ENCODE measurements around the gene PLA2G4F.

PLA2G4F gene

DNA sequence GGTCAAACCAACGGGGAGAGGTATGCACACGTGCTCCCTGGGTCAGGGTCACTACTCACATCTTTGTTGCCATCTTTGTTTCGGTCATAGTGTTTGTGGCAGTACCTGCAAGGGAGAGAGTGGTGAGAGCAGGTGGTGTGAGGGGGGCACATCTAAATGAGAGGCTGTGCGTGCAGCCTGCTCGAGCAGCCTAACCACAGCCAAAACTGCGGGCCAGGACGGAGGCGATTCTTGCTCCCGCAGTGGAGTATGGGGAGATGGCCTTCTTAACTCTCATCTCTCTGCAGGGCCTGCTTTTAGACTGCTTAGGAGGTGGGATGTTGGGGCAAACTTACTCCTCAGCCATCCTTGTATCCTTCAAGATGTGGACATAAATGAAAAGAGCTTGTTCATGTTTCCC lies 6.9 kb upstream of the PLA2G4F start:
- no peak for DNase-seq

DNA sequence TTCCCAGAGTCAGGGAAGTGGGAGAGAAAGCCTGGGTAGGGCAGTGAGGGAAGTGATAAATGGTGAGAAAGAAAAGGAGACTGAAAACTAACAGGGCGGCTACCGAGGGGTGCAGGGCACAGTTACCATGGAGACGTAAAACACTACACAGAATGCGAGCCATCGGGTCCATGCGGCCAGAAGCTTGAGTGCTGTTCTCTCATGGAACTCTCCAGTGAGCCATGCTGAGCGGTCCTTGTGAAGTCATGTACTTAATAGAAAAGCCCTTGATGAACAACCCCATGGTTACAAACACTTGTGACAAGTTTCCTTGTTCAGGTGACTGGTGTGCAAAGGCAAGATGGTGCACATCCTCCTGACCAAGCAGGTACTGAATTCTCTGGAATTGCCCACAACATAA lies 3.7 kb upstream of the PLA2G4F start:
- DNase-seq = no peak

DNA sequence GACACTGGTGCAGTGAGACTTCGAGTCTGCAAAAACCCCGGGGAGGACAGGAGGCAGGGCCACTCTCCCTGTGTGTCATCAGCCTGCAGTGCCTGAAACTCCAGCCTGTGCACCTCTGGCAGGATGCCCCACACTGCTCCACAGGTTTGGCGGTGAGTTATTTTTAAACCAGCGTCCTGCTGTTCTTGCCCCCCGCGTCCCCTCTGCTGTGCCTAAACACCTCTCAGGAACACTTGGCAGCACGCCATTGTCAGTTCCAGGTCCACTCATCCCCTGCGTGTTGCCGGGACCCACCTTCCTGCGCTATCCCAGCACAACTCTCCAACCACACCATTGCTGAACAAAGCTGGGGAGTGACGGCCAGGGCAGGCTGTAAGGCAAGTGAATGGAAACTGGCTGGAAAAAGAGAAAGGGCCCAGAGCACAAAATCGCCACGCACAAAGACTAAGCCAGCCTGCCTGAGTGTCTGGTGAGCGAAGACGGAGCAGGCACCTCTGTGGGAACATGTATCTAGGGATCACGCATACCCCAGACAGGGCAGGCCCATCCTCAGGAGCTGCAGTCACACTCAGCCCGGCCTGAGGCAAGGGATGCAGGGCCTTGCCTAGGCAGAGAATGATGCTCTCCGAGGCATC lies 3.1 kb upstream of the PLA2G4F start:
- no peak for DNase-seq

DNA sequence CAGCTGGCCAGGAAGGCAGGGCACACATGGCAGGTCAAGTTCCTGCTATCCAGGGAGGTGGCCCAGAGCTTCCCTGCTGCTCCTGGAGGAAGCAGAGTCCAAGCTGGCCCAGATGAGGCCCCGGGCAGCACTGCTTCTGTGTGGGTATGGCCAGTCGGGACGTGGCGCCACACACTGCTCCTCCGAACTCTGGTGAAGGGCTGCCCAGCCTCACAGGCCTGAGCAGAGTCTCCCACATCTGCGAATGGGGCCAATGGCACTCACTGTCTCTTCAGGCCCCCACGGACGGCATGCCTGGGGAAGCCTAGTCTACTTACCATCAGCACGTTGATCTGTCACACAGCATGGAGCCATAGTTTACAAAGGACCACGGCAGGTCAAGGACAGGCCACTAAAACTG lies 2.5 kb upstream of the PLA2G4F start:
- DNase-seq = no peak

DNA sequence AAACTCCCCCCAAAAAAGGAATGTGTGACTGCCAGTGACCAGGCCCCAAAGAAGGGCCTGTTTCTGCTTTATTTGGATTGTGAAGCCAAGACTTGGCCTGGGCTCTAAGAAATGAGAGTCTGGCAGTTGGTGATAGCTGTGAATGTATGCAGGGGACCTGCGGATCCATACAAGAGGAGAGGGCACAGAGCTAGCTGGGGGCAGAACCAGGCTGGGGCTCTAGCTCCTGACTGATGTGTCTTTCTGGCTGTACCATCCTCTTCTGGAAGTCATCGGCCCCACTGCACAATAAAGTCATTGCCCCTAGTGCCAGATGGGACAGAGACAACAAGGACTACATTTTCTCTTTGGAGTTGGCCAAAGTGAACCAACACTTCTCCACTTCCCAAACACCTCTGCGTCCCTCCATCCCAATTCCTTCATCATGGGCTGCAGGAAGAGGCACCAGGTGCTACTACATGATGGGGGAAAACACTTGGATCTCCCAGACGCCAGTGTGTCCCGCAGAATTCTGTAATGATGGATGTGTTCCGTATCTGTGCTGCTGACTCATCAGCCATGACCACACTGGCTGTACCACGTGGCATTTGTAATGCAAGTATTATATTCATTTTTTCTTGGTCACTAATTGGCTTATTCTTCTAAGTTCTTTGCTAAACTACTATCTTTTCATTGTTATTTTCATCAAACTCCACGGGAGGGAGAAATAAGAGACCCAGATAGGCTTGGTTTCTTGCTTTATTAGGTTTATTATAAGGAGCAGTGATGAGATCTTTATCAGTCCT lies 1.7 kb upstream of the PLA2G4F start:
- no peak for DNase-seq

DNA sequence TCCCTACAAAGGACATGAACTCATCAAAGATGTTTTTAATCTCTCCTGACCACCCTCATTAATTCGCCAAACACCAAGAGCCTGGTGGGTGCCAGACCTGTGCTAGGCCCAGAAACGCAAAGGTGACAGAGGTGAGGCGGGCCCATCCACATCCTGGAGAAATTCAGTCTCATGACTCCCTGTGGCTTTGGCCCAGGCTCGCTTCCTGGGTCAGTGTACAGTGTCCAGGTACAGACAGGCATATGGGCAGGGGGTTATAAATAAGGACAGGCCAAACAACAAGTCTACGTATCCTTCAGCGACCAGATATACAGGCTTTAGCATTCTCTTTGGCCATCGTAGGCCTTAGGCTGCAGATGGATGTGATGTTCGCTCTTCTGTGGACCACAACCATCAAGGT lies 945 bp upstream of the PLA2G4F start:
- no peak for DNase-seq

DNA sequence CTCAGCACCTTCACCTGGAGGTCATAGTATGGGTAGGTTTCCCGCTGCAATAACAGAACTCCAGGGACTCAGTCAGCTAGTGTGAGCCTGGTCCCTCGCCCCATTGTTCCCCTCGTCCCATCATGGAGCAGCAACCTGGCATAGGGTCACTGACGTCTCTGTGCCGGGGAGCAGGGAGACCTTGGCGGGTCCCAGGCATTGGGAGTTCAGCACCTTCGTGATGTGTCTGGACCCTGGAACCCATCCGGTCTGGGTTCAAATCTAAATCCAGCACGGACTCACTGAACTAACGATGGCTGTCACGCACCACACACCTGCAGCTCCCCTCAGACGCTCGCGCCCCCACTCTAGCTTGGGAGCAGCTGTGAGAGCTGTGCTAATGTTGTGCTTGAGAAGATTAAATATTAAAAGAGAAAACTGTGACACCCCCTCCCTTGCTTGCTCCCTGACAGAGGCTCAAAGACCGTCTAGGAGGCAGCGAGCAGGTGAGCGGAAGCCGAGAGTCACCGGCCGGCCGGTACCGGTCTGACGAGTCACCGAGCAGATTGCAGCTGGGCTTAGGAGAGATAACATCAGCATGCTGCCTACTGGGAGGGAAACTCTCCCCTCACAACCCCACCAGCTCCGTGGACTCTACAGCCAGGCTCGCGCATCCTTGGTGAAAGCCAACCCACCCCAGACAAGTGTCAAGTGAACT lies 742 bp downstream of the PLA2G4F start:
- DNase-seq = no peak

DNA sequence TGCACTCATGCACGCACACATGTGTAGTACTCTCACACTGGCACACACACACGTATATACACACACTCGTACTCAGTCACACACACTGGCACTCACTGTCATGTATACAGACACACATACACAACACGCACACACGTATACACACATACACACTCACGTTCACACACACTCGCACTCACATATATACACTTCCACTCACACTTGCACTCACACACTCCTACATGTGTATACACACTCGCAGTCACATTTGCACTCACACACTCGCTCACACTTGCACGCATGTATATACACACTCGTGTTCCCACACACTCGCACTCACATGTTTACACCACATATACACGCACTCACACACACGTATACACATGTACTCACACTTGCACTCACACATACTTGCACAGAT lies 1.5 kb downstream of the PLA2G4F start:
- DNase-seq = no peak

DNA sequence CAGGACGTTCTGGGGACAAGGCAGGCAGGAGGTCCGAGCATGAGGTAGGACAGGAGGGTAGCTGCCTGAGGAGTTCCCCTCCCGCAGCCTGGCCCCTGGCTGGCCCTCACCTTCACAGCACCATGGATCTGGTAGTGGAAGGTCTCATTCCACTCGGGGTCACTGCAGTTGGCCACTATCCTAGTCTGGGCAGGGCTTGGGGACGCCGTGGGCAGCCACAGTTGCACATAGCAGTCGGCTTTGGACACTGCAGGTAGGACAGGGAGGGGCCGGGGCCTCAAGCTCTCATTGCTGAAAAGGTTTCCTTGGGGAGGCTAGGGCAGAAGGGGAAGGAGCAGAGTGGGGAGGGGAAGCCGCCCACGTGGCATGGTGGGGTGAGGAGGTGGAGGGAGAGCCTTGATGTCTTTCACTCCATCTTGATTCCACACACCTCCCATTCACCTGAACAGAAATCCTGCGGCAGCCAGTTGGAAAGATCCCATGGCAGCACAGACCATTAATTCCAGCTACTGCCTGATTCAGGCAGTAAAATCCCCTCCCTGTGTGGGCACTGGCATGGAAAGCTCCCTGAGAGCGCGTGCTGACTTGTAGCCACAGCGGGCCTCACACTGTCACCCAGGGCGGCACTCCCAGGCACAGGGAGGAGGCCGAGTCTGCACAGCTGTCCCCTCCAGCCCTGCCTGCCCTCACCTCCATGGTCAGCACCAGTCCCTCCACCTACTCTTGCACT lies 2.1 kb downstream of the PLA2G4F start:
- DNase-seq = no peak

DNA sequence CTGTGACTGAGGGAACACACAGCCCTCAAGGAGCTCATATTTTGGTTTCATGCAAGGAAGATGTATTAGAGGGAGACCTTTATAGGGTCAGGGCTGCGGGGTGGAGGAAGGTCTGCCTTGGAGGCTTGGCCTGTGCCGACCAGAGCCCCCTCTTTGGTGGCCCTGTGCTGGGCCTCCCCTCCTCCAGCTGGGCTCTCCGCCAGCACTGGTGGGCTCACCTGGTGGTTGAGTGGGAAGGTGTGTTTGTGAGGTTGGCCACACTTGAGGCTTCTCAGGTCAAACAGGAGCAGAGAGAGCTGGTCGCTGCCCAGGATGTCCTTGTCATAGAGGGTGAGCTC lies 2.6 kb downstream of the PLA2G4F start:
- no peak for DNase-seq

DNA sequence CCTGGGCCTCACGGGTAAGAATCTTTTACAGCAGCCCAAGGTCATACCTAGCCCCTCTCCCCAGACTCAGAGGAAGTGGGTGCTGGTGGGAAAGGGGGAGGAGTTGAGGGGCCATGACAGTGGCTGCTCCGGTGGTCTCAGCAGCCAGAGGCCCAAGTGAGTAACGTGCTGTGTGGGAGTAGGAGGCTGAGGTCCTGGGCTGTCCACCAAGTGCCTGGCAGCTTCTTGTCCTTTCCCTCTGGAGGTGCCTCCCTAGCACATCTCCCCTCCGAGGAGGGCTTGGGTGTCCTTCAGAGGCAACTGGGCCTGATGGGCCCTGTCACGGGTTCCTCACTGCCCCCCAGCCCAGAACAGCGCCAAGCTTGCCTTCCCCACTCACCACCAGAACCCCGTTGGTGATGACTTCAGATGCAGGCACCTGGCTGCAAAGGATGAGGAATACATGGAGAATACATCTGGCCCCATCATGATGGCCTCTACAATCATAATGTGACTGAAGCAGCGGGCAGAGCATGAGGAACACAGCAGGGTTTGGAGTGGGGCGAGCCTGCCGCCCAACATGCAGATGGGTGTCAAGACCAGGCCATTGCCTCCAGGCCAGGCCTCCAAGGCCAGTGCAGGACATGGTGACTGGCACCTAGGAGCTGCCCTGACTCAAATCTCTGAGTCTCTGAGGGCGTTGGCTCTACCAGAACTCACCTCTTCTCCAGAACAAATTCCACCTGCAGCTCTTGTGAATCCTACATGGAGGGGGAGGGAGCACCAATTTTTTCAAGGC lies 3.3 kb downstream of the PLA2G4F start:
- DNase-seq = no peak

DNA sequence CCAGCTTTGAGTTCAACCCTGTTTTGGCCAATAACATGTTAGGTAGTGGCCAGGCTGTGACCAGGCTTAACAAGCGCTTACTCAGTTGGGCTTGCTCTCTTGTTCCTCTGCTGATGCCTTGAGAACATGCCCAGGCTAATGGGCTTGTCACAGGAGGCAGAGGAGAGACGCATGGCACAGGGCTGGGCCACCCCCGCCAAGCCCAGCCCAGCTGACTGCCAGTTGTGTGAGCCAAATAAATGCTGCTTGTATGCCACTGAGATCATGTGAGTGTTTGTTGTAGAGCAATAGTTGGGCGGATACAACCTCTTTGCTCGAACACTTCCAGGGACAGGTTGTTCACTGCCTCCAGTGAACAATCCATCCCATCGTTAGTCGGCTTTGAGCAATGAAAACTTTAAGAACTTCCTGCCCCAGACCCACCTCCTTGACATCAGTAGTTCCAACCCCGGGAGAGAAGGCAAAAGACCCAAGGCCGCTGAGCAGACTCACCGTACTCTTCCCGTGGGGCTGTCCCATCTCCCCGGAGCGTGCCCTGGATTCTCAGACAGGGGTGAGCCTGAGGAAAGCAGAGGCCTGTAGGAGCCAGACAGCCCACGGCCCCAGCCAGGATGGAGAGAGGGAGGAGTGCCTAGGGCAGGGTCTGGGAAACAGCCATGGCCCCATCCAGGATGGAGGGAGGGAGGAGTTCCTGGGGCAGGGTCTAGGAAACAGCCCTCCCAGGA lies 4.1 kb downstream of the PLA2G4F start:
- no peak for DNase-seq

DNA sequence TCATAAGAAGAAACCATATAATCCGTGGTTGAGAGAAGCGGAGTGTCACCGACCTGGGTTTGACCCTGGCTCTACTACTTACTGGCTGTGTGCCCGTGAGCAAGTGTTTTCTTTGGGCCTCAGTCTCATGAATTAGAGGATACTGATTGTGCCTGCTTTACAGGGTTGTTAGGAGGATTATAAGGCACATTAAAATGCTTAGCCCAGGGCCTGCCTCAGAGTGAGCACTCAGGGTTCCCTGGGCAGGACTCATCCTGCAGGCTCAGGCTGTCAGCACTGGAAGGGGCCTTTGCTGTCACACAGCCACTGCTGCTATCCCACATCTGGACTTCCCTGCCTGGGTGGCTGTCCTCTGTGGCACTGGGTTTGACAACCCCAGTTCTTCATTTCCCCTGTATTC lies 4.7 kb downstream of the PLA2G4F start:
- no peak for DNase-seq

DNA sequence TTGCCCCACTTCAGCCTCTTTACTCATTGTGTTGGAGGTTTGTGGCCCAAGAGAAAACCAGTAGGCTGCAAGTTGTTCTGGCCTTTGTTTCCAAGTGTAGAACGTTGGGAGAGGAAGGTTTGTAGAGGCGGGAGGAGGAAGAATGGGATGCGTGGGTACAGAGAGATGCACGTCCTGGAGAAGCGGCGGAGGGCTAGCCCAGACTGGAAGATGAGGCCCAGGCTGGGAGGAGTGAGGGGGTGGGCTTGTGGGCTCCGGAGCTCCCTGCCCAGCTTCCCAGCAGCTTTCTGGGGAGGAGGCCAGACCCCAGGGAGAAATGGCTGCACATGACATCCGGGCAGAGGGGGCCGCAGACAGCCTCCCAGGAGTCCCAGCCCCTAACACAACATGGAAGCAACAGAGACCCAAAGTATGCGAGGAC lies 5.3 kb downstream of the PLA2G4F start:
- DNase-seq = no peak

DNA sequence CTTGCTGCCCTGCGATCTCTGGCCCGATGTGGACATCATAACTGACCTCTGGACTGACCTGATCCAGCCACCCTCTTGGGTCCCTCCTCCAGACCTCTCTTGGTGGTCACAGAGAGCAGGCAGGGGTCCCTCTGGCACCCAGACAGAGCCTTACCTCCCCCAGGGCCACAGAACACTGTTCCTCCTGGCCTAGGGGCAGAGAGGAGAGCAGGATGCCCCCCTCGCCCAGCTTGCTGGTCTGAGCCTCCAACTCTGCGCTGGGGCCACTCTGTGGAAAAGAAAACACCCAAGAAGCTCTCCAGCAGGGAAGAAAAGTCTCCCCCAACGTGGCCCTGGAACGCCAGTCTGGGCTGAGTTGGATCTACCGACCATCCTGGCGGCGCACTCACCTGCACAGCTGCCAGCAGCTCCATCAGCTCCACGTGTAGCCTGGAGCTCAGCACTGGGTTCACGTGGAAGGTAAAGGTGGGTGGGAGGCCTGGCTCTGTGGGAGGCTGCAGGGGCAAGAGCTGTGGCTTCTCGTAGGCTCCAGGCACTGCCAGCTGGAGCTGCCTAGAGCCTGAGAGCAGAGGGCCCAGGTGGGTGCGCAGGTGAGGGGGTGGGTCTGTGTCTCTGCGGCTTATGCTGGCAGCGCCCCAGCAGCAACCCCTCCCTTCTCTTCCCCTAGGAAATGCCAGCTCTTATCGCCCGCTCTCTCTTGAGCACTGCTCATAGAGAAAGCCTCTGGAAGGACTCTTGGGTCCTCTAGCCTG lies 6.0 kb downstream of the PLA2G4F start:
- no peak for DNase-seq

DNA sequence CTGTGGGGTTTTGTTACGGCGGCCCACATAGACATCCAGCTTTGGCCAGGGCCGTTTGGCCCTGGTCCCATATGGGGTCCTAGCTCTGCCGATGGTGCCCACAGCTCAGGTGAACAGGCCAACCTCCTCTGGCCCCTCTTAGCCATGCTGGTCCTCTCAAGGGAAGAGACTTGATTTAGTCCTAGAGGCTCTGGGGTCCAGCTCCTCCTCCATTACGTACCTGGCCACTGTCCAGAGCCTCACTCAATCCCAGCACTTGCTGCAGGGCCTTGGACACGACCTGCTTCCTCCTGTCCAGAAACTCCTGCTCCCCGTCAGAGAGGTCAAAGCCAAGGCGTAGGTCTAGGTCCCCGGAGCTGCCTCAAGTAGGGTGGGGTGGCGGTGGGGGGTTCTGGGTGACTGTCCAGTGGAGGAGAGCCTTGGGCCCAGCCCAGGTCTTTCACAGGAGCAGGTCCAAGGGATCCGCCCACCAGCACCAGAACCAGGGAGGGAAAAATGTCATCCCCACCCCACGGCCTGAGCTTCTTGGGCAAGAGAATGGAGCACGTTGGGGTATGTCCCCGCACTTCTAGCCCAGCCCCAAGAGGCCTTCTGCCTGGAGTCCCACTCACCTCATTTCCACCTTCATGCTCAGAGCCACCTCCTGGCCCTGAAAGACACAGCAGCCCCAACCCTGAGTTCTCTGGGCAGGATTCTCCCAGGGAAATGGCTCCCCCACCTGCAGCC lies 6.8 kb downstream of the PLA2G4F start:
- DNase-seq = no peak

DNA sequence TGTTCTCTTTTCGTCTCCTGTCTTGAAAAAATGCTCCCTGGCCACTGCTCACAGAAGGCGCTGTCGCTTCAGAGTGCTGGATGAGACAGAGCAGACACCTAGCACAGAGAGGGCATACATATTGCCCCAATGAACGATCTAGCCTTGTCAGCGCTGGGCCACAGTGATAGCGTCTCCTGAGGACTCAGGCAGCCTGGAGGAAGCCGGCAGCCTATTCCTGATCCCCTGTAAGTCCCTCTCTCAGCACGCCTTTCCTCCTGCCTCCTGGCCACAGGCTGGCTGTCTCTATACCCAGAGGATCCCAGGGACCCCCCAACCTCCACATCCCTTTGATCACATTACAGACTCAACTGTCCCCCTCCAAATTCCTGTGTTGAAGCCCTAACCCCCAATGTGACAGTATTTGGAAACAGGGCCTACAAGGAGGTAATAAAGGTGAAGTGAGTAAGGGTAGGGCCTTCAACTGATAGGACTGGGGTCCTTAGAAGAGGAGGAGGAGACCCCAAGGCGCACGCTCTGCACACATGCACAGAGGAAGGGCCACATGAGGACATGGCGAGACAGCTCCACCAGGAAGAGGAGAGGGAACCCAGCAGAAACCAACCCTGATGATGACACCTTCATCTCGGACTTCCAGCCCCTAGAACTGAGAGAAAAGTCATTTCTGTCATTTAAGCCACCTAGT lies 7.5 kb downstream of the PLA2G4F start:
- no peak for DNase-seq

DNA sequence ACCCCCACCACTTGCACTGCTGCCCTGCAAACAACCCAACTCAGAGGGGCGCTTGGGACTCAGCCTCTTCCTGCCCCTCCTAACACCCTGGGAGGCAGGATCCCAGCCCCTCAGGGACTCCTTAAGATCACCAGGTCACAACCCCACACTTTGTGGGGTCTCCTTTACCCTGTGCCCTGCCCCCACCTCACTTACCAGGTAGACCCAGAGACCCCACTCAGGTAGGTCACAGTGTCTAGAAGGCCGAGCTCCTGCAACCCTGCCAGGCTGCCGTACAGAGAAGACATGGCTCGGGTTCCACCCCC lies 9.1 kb downstream of the PLA2G4F start:
- DNase-seq = no peak

DNA sequence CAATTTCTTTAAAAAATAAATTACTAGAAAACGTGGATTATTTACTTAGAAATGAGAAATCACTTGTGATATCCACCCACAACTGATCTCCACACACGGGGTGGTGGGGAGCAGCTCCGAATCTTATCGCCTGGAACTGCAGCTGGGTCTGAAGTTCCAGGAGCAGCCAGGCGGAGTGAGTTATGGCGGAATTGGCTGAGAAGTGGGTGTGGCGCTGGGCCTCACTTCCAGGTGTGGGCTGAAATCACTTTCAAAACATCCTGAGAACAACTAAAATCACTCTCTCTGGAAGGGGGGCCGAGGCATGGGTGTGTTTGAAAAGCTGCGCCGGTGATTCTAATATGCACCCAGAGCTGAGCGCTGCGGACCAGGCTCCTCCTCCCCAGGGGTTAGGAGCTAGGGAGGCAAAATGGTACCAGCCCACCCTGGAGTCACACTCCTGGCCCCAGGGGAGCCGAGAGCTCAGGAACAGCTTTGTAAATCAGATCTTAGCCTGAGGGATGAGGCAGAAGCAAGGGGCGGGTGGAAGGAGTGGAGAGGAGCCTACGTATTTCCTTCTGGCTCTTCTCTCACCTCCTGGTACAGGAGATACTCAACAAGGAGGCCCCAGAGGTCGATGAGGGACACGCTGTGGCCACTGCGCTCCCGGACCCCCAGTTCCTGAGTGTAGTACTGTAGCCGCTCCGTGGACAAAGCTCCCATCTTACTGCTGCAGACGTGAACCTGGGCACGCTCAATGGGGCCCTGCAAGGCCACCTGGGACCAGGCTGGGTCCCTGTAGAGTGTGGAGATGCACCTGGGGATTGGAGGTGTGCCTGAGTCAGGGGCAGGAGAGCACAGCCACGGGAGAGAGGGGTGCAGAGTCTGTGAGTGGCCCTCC lies 9.6 kb downstream of the PLA2G4F start:
- no peak for DNase-seq

Data from activated CD4-positive, alpha-beta T cell treated with anti-CD3 and anti-CD28 coated beads for 48 hours (primary cell).